Thoracic aorta endothelial cell (primary cell): ENCODE results near the gene SYNGR3. TPM values are rescaled to one million over a fixed set of nuclear protein-coding genes. Genes with fewer than 3 reads are reported as not detected.

ENCODE experiments used
- small RNA-seq: library from RNA; depleted of rRNA; stranded (forward); fragments of <200 nt; gene quantifications from one replicate; pipeline ENCODE3, GENCODE V24; 2012
- total RNA-seq: library from RNA; depleted of rRNA; stranded (reverse); fragments of >200 nt; gene quantifications from 2 replicates; pipeline ENCODE4 v1.2.3, GENCODE V29; 2012

The SYNGR3 gene, protein sequence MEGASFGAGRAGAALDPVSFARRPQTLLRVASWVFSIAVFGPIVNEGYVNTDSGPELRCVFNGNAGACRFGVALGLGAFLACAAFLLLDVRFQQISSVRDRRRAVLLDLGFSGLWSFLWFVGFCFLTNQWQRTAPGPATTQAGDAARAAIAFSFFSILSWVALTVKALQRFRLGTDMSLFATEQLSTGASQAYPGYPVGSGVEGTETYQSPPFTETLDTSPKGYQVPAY
- 1.3 and 1.6 TPM in 2 replicates for total RNA-seq

DNA sequence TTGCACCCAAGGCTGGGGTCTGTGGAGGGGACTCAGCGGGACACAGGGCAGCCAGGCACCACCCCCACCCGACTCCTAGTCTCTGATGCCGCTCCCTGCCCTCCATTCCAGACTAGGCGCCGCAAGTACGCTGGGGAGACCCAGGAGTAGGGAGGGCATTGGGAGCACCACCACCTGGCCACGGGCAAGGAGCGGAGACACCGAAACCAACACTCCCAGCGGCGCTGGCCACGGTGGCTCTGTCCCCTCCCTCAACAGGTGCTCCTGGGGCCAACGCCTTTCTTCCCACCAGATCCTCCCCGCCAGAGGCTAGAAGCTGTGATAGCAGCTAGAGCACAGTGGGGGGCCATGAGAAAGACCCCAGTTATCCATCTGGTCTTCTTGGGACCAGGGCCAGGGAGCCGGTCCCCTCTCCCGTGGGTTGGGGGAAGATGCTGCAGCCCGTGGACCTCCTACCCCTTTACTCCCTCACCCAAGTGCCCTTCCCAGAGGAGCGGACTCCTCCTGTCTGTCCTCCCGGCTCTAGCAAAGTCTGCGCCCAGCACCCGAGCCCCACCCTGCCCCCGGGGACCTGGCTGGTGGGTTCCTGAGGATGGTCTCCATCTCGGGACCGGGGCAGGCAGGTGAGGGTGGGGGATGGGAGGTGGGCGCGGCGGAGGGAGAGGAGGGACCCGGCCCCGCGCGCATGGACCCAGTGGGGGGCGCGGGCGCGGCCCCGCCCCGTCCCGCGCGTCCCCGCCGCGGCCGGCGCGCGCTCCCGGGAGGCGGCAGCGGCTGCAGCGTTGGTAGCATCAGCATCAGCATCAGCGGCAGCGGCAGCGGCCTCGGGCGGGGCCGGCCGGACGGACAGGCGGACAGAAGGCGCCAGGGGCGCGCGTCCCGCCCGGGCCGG lies at the start of gene SYNGR3:
SYNGR3 (plus strand) TSS at position 762 of the 892 bp plus-strand sequence. CDS start 133 bp downstream, outside the sequence.

DNA sequence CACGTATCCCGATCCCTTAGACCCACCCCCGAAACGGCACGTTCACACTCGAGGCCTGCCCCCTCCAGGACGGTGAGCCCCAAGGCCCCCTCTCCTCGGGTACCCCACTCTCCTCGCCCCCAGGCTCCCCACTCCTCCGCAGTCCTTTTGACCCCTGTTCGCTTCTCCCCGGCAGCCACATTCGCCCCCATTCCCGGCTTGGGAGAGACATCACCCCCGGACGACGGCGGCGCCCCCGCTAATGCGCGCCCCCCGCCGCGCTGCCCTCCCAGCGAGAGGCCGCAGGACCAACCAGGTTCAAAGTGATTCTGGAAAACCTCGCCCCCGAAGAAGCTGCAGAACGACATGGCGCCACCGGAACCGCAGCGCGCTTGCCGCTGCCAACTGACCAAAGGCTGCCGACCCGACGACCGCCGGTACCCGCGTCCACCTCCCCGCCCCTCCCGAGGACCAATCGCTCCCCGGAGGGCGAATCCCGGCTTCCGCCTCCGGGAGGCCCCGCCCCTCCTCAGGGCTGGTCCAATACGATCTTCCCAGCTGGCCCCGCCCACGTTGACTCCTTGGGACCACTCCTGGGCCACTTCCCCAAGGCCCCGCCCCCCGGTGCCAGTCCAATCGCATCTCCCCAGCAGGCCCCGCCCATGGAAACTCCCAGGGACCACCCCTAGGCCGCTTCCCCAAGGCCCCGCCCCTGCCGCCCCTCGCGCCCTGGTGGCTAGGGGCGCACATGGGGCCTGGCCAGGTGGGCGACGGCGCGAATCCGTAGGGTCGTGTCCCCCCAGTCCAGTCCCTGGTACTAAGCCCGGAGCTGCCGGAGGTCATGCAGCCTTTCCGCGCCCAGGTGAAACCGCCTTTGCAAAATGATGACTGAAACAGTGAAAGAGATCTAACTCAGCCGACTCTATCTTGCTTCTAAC lies 46.7 kb upstream of the SYNGR3 start, which contains the start of gene MSRB1:
MSRB1 (minus strand) TSS at position 390 of the 917 bp plus-strand sequence; CDS start at position 347, 43 bp downstream.

DNA sequence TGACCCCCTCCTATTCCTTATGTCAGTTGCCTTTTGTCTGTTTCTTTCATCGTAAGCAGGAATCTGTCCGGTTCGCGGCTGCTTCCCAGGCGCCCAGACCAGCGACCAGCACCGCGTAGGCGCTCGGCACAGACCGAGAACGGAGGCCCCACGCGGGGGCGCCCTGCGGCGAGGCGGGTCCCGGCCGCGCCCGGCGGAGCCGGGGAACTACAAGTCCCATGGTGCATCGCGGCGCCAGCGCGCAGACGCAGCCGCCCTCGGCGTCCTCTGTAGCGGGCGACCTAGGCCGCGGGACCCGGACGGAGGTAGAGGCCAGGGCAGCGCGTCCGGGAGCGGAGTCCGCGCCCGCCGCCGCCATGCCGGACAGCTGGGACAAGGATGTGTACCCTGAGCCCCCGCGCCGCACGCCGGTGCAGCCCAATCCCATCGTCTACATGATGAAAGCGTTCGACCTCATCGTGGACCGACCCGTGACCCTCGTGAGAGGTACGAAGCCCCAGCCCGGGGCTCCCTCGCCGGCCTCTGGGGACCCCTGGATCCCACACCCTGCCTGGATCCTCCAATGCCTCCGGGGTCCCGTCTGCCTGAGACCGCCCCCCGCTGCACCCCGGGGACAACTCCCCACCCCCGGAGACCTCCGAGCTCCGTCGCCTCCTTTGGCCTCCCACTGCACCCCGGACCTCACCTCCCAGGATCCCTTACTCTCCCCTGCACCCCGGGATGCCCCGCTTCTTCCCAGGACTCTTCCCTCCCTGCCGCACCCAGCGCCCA lies 30.3 kb upstream of the SYNGR3 start, which contains the start of gene NDUFB10:
NDUFB10 (plus strand) TSS at position 270 of the 771 bp plus-strand sequence; CDS start at position 357, 87 bp downstream.

DNA sequence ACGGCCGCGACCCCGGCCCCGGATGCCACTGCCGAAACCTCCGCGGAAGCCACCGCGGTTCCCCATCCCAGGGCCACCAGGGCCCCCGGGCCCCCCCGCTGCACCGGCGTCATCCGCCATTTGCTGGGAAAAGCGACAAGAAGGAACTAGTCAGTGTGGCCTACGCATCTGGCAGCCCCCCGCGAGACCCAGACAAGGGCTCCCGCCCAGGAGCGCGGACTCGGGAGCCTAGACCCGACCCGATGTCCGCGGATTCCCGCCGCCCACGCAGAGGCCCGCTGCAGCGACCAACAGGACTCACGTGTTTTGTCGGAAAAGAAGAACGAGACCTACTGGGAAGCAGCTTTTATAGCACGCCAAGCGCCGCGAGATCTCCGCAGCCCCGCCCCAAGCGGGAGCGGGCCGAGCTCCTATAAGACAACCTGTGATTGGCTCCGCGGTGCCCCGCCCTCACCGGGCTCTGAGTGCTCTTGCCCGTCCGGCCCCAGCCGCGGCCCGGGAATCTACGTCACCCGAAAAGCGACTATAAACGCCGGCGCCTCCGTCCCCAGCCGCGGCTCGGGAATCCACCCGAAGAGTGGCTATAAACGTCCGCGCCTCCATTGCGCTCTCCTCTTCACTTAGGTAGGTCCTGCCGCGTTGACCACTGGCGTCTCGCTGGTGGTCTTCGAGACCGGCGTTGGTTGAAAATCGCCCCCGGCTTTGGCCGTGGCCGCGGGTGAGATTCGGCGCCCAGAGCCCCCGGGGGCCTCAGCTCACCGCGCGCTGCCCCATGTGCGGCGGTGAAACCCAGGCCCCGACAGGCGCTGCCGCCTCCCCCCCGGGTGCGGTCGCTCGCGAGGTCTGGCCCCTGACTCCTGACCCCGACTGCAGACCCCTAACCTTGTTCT lies 25.0 kb upstream of the SYNGR3 start, which contains the start of gene RPS2:
RPS2 (minus strand) TSS at position 321 of the 890 bp plus-strand sequence; CDS start at position 120, 201 bp downstream.

DNA sequence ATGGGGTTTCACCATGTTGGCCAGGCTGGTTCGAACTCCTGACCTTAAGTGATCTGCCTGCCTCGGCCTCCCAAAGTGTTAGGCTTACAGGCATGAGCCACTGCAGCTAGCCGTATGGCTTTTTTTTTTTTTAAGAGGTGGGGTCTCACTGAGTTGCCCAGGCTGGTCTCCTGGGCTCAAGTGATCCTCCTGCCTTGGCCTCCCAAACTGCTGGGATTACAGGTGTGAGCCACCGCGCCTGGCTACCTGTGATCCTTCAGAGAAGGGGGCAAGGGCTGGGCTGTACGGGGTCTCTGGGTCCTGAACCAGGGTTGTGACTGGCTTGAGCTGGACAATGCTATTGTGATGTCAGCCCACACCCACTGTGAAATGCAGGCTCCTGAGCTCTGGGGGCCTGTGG lies 23.3 kb upstream of the SYNGR3 start, which contains the start of gene RNF151:
RNF151 (plus strand) TSS at position 397 of the 400 bp plus-strand sequence. CDS start 26 bp downstream, outside the sequence.

DNA sequence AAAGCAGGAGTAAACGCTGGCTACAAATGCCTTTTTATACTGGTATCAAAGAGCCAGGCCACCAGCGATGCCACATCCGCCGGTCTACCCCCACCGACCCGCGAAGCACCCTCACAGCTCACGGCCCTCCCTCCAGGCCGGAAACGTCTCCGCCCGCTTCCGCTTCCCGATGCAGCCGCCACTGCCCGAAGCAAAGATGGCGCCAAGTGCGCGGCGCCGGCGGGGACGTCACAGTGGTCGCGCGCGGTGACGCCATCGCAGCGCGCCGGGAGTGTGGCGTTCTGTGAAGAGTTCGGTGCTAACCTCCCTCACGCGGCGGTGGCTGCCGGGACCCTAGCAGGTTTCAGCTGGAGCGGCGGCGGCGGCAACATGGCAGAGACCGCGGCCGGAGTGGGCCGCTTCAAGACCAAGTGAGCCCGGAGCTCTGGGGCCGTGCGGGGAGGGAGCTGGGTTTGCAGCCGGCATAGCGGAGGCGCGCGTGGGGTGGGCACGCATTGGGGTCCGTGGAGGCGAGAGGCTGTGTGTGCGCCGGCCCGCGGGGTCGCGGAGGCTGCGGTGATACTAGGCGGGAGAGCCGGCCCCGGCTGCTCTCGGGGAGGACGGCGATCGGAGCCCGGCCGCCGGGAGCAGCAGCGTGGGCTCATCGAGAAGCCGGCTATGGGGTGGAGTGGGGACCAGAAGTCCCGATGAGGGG lies 17.8 kb upstream of the SYNGR3 start, which contains the start of gene TBL3:
TBL3 (plus strand) TSS at position 258 of the 694 bp plus-strand sequence; CDS start at position 370, 112 bp downstream.

DNA sequence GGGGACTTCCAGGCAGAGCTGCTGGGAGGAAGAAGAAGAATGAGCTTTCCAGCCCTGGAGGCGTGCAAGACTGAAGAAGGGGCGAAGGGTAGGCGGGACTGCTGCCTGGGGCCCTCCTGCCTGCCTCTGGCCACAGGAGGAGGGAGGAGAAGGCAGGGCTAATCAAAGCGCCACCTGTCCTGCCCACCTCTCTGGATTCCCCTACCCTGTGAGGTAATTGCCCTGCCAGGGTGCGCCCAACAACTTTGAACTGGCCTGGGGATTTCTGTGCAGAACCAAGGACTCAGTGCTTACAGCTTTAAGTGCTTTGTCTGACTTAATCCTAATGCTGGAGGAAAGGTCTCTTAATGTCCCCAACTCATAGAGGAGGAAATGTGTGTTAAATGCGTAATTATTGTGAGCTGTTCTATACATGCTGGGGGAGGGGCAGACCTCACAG lies 8.4 kb upstream of the SYNGR3 start, which contains the start of gene NOXO1:
NOXO1 (minus strand) TSS at position 72 of the 439 bp plus-strand sequence. CDS start 290 bp downstream, outside the sequence.

DNA sequence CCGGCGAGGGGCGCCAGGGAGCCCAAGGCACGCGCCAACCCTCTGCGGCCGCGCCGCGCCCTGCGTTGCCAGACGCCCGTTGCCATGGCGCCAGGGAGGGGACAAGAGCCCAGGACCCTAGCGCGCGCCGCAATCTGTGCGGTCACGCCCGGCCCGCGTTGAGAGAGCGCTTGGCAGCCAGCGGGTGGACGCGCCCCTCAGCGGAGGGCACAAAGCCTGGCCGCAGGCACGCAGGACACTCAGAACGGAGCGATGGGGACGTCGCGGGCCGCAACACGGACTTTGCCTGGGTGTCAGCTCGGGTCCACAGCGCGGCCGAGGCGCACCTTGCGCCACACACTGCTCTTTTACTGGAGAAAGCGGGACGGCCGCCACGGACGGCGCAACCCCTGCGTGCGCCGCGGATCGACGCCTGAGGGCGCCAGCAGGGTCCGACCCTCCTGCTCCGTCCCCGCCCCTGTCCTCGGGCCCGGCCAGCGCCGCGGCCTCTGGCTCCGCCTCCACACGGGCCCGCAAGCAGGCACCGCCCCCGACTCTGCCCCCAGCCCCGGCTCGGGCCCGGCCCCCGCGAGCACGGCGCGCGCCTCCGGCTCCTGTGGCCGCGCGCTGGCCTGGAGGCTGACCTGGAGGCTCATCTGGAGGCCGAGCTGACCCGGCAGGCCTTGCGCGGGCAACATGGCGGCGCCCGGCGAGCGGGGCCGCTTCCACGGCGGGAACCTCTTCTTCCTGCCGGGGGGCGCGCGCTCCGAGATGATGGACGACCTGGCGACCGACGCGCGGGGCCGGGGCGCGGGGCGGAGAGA lies 6.0 kb upstream of the SYNGR3 start, which contains the start of gene GFER:
GFER (plus strand) TSS at position 650 of the 803 bp plus-strand sequence; CDS start at position 676, 26 bp downstream.

DNA sequence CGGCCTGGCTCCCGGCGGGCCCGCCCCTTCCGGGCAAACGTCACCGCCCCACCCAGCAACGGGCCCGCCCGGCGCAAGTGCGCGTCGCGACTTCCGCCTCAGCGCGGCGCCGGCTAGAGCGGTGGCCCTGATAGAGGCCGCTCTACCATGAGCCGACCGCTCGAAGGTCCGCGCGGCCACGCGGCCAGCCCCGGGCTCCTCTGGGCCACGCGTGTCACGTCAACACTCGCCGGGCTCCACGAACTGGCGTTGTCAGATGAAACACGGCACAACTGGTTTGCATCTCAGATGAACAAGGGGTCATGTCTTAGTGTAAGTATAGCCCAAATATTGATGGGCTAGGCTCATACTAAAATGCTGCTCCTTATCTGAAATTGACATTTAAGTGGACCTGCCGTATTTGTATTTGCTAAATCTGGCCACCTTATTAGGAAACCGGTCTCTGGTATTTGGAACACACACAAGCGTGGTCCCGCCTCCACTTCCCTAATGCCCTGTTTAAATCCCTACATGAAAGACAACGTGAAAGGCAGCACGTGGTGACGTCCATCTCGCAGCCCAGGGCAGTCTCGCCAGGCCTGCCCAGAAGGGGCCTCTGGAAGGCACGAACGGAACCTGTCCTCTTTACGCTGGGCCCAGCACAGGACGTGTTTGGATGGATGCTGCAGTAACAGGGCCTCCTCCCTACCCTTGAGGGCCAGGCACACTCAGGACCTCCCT lies 20.2 kb downstream of the SYNGR3 start, which contains the start of gene ZNF598:
ZNF598 (minus strand) TSS at position 31 of the 720 bp plus-strand sequence.

DNA sequence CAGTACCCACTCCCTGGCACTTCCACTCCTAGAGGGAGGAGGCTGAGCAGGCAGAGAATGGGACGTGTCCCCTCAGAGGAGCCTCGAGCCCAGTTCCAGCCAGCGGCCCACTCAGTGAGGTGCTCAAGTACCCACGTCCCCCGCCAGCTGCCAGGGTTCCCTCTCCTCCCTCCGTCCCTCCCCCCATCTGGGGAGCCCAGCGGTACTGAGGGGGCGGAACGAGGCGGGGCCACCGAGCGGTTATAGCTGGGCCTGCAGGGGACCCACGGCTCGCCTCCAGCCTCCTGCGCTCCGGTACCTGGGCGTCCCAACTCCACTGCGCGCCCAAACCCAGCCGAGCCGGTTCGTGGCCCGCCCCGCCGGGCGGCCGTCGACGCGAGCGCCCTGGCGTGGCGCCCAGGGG lies 29.7 kb downstream of the SYNGR3 start, which contains the start of gene NPW:
NPW (plus strand) TSS at position 268 of the 403 bp plus-strand sequence.

DNA sequence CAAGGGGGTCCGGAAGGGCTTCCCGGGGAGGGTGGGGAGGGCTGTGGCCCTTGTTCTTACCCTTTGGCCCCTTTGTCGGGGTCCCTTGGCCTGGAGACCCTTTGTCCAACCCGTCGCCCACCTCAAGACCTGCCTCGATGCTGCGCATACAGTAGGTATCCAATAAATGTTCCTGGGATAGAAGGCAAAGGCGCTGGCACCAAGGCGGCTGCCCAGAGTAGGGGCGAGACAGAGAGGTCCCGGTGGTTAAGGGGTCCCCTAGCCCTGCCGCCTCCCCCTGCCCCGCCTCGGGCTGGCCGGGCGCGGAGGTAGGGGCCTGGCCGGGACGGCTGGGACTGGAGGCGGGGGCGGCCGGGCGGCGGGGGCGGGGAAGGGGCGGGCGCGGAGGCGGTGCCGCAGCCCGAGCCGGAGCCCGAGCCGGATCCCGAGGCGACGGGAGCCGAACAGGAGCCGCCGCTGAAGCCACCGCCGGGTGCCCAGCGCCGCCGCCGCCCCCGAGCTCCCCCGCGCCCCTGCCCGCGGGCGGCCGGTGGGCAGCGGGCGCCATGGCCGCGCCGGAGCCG lies 36.8 kb downstream of the SYNGR3 start, which contains the start of gene NHERF2:
NHERF2 (plus strand) TSS at position 442 of the 563 bp plus-strand sequence; CDS start at position 546, 104 bp downstream.

Small RNAs within 50 kb of the gene (small RNA-seq; reads per million reads assigned to genes)
- gene AC005363.2 (not detected), gene RN7SL219P (not detected), gene SNORA10 (not detected), gene SNORA64 (not detected)

Other genes with a start within 250 kb of the SYNGR3 start
- gene NME3, start 218.4 kb upstream of the SYNGR3 start, total RNA-seq, result 26.1 and 27.0 TPM in 2 replicates
- 11.6 and 13.5 TPM in 2 replicates for gene EME2, start 217.2 kb upstream of the SYNGR3 start, total RNA-seq
- gene MRPS34, start 216.8 kb upstream of the SYNGR3 start, total RNA-seq, result 59.0 and 75.9 TPM in 2 replicates
- 21.0 and 25.3 TPM in 2 replicates for gene SPSB3, start 207.4 kb upstream of the SYNGR3 start, total RNA-seq
- gene NUBP2, start 207.0 kb upstream of the SYNGR3 start, total RNA-seq, result 61.0 and 66.9 TPM in 2 replicates
- not detected in 2 replicates for gene IGFALS, start 196.3 kb upstream of the SYNGR3 start, total RNA-seq
- gene HAGH, start 163.1 kb upstream of the SYNGR3 start, total RNA-seq, result 43.0 and 46.1 TPM in 2 replicates
- 57.3 and 63.8 TPM in 2 replicates for gene FAHD1, start 162.8 kb upstream of the SYNGR3 start, total RNA-seq
- 0.14 and 0.66 TPM in 2 replicates for gene MEIOB, start 117.8 kb upstream of the SYNGR3 start, total RNA-seq
- gene HS3ST6, start 71.6 kb upstream of the SYNGR3 start, total RNA-seq, result not detected in 2 replicates
- gene MSRB1, start 46.8 kb upstream of the SYNGR3 start, total RNA-seq, result 14.6 and 16.4 TPM in 2 replicates
- not detected in 2 replicates for gene RPL3L, start 35.3 kb upstream of the SYNGR3 start, total RNA-seq
- gene NDUFB10, start 30.4 kb upstream of the SYNGR3 start, total RNA-seq, result 97.1 and 113 TPM in 2 replicates
- 2,240 and 2,662 TPM in 2 replicates for gene RPS2, start 25.1 kb upstream of the SYNGR3 start, total RNA-seq
- gene RNF151, start 23.1 kb upstream of the SYNGR3 start, total RNA-seq, result not detected in 2 replicates
- 48.4 and 49.1 TPM in 2 replicates for gene TBL3, start 17.9 kb upstream of the SYNGR3 start, total RNA-seq
- 0.40 TPM in 1 of 2 replicates, not detected in the other for gene NOXO1, start 8.5 kb upstream of the SYNGR3 start, total RNA-seq
- gene GFER, start 5.8 kb upstream of the SYNGR3 start, total RNA-seq, result 8.6 and 13.6 TPM in 2 replicates
- gene ZNF598, start 19.9 kb downstream of the SYNGR3 start, total RNA-seq, result 26.7 and 36.5 TPM in 2 replicates
- gene NPW, start 29.8 kb downstream of the SYNGR3 start, total RNA-seq, result 0.13 and 0.72 TPM in 2 replicates
- 52.7 and 94.3 TPM in 2 replicates for gene NHERF2, start 36.9 kb downstream of the SYNGR3 start, total RNA-seq
- 18.6 and 27.1 TPM in 2 replicates for gene NTHL1, start 57.9 kb downstream of the SYNGR3 start, total RNA-seq
- gene TSC2, start 58.0 kb downstream of the SYNGR3 start, total RNA-seq, result 56.4 and 61.7 TPM in 2 replicates
- gene PKD1, start 145.9 kb downstream of the SYNGR3 start, total RNA-seq, result 56.4 and 62.8 TPM in 2 replicates
- 0.36 and 0.66 TPM in 2 replicates for gene RAB26, start 158.7 kb downstream of the SYNGR3 start, total RNA-seq
- 94.2 and 94.6 TPM in 2 replicates for gene TRAF7, start 165.8 kb downstream of the SYNGR3 start, total RNA-seq
- under 0.01 and 0.13 TPM in 2 replicates for gene CASKIN1, start 206.6 kb downstream of the SYNGR3 start, total RNA-seq
- gene MLST8, start 215.5 kb downstream of the SYNGR3 start, total RNA-seq, result 37.1 and 44.0 TPM in 2 replicates
- gene BRICD5, start 220.9 kb downstream of the SYNGR3 start, total RNA-seq, result 1.3 and 1.8 TPM in 2 replicates
- gene PGP, start 224.9 kb downstream of the SYNGR3 start, total RNA-seq, result 16.7 and 26.2 TPM in 2 replicates
- 21.0 and 26.1 TPM in 2 replicates for gene E4F1, start 233.6 kb downstream of the SYNGR3 start, total RNA-seq
- 0.36 and 0.80 TPM in 2 replicates for gene DNASE1L2, start 246.5 kb downstream of the SYNGR3 start, total RNA-seq